Right lobe of liver (tissue), 6 donors: ENCODE data around the gene PSMD5. TPM values are rescaled to one million over a fixed set of nuclear protein-coding genes. Genes with fewer than 3 reads are reported as not detected.
A peak's percentile ranks its signal among the peaks of the same experiment; 100 is the strongest.

ENCODE experiments used
- ATAC-seq, 4 donors: fragments of 200-7000 bp; cut with Tn5 transposase; one replicate each; pipeline ENCODE4 v1.9.1; 2020; ENCODE audit warnings: mild to moderate bottlenecking in 4 of 4, moderate library complexity in 4 of 4
- DNase-seq, 3 donors: peaks; one replicate each; pipeline ENCODE4 v3.0.0-alpha.2; 2020
- H3K27ac ChIP-seq, 3 donors: fragments of 200-600 bp; one replicate each; pipeline ENCODE4 v1.8.0; 2022
- H3K27me3 ChIP-seq, 2 donors: fragments of 200-600 bp; one replicate each; pipeline ENCODE4 v1.8.0; 2022
- H3K36me3 ChIP-seq, 4 donors: fragments of 200-600 bp; sonication (generic) in 1 of 4; one replicate each; pipeline versions ENCODE4 v1.5.1 to v1.8.0; 2017 to 2022; ENCODE audit warnings: control low read depth in 1 of 4
- H3K4me1 ChIP-seq, 4 donors: fragments of 200-600 bp; sonication (generic) in 1 of 4; one replicate each; pipeline versions ENCODE4 v1.5.1 to v1.8.0; 2017 to 2022; ENCODE audit warnings: control low read depth in 1 of 4
- H3K4me3 ChIP-seq, 3 donors: fragments of 200-600 bp; one replicate each; pipeline ENCODE4 v1.8.0; 2022
- H3K9me3 ChIP-seq, 4 donors: fragments of 200-600 bp; sonication (generic) in 1 of 4; one replicate each; pipeline versions ENCODE4 v1.5.1 to v1.8.0; 2017 to 2022; ENCODE audit warnings: control low read depth in 1 of 4
- CTCF ChIP-seq, 4 donors: fragments of 200-600 bp in 3 of 4; fragments of 450-650 bp in 1 of 4; IDR thresholded peaks; one replicate each; pipeline versions ENCODE4 v1.5.1 to v1.8.0; 2016 to 2022; ENCODE audit warnings: antibody characterized with exemption in 4 of 4, mild to moderate bottlenecking in 2 of 4
- POLR2A ChIP-seq: fragments of 450-650 bp; IDR thresholded peaks from one replicate; pipeline ENCODE4 v1.6.1; 2017; ENCODE audit warnings: antibody characterized with exemption, mild to moderate bottlenecking
- WGBS: methylation state at CpG from one replicate; pipeline ENCODE4 v1.1.6; 2018; ENCODE audit warnings: low coverage, low lambda C conversion rate; ENCODE audit not compliant: insufficient coverage; ENCODE audit errors: missing lambda C conversion rate; 5-methylcytosine and 5-hydroxymethylcytosine counted together
- intact Hi-C, 2 donors: fragments of 100-400 bp; cut with DNase I; formaldehyde crosslinking; loops; one replicate each; pipeline versions ENCODE4 v1.11.2 to v1.14.1; 2022
- total RNA-seq, 6 experiments: library from RNA; depleted of rRNA in 2 of 6; stranded (reverse); fragments of >200 nt in 2 of 6; fragmentation: NEBNext Ultra II Directional in 3 of 6; extraction: Animal tissue kit (Norgen Biotek cat#: 25700) in 3 of 6; gene quantifications; one replicate each; pipeline versions ENCODE4 v1.1.0 to v1.2.4, GENCODE V29; 2016 to 2023
- donor health status: DM: no; HTN: yes; CAD: no.
- donor health status: DM: no; HTN: no; CAD: no.
- donor health status: DM: no; HTN: no; CAD: no.
- donor health status: DM: no; HTN: yes; CAD: no.
- donor health status: DM: no; HTN: yes; CAD: no.

PSMD5 gene
- total RNA-seq, 6 experiments from 2014 or later: 14.1 to 29.2 (median 21.5) TPM

DNA sequence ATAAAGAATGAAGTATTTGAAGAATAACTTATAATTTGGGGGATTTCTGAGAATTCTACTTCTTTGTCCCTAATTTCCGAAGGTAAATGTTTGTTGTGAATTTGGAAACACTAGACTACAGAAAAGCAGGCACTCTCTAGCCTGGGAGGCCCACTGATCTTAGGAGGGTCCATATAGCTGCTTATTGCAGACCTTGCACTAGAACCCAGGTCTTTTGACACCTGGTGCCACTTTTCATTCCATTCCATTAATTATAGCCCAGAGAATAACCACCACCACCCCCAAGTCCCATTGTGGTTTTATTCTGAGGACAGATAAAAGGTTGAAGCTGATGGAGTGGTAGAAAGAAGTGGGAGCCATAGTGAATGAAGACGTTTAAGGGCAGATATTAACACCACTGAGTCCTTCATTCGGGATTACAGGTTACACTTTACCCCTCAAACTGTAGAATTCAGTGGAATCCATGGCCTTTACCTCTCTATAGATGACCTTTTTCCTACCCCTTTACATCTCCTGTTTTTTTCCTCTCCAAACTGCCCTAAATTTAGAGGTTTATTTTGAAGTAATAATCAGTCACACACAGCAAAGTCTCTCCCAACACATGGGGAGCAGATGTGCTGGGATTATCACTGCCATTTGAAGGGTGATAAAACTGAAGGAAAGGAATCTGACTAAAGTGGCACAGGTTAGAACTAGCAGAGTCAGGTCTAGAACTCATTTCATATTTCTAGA is 12.0 kb upstream of the PSMD5 start:
- DNase-seq (no peak), ATAC-seq (no peak)
- H3K4me3 ChIP-seq: no peak overlapping the region
- no peak overlapping the region for H3K27ac ChIP-seq
- no peaks in the 10 kb centered on the region for H3K4me1 ChIP-seq
- WGBS: 80% methylated on average over 3 of the region's 3 CpGs
- intact Hi-C loops: no loop called here
- no peaks in the 10 kb centered on the region for H3K9me3 ChIP-seq
- no peak for TF ChIP-seq CTCF (IDR thresholded peaks at IDR 0.05)
- no peak for TF ChIP-seq POLR2A
- H3K36me3 ChIP-seq: peaks cover 0 to 4% (median 0%) of the 10 kb centered on the region in 4 donors
- H3K27me3 ChIP-seq: no peaks in the 10 kb centered on the region

GRCh38 chr9:120853198-120853597 is 10.5 kb upstream of the PSMD5 start:
- Histone ChIP-seq H3K27me3 (no peaks in the 10 kb centered on the region), H3K9me3 (no peaks in the 10 kb centered on the region), H3K36me3 (peaks cover 0 to 4% (median 0%) of the 10 kb centered on the region in 4 donors), H3K27ac (no peak overlapping the region), H3K4me3 (no peak overlapping the region), H3K4me1 (no peaks in the 10 kb centered on the region)
- 82% methylated on average over 6 of the region's 6 CpGs for WGBS
- ATAC-seq (no peak), DNase-seq (no peak)
- intact Hi-C loops: no loop called here
- TF ChIP-seq CTCF (IDR thresholded peaks at IDR 0.05): no peak
- no peak for TF ChIP-seq POLR2A

DNA sequence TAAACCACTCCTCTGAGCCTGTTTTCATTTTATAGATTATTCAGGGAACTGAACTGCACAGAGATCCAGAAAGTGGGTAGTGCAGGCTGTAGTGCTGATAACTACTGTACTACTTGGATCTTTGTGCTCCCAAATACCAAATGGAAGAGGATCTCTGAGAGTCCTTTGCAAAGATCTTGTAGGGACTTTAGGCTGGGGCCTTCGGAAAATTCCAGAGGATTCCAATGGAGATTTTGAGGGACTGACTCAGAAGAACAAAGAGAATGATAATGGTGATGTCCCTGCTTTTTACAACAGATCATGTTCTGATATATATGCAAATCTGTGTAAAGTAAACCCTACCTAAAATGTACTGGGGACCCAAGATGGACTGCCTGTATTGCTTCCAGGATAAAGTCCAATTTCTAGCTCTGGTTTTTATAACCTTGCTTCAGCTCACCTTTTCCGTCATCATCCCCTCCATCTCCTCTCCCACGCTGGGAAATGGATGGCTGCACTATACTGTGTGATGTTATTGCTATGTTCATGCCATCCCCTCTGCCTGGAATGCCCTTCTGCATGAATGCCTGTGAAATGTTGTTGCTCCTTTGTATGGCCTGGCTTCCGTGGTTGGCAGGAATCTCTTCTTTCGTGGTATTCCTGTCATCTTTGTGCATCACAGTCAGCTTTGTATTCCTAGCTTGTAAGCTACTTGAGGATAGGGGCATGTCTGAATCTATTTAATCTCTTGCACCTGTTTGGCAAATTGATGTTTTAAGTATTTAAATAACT is 9.7 kb upstream of the PSMD5 start:
- 74% methylated on average over 5 of the region's 5 CpGs for WGBS
- ATAC-seq (no peak), DNase-seq (peak in 1 of 3 donors; percentile 20)
- H3K9me3 ChIP-seq: no peaks in the 10 kb centered on the region
- H3K27ac ChIP-seq: no peak overlapping the region
- peaks cover 0 to 4% (median 0%) of the 10 kb centered on the region in 4 donors for H3K36me3 ChIP-seq
- H3K27me3 ChIP-seq: no peaks in the 10 kb centered on the region
- no peak for TF ChIP-seq POLR2A
- no peak for TF ChIP-seq CTCF (IDR thresholded peaks at IDR 0.05)
- no peak overlapping the region for H3K4me3 ChIP-seq
- intact Hi-C loops: no loop called here
- H3K4me1 ChIP-seq: no peaks in the 10 kb centered on the region

DNA sequence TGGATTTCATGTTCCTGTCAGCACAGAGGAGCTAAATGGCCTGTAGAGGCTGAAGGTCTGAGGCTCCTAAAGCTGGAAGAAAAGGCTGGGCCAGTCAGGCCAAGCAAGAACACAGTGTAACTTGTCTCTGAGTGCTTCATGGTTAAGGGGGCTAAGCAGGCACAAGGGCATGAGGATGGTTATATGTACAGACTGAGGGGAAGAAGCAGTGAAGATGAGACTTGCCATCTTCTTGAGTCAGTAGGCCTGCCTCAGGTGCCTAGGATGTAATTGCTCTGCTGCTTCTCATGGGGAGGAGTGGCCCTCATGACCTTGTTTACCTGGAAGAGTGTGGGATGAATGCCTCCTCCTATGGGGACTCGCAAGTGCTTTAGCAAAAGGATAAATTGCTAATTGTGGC is 8.7 kb upstream of the PSMD5 start:
- intact Hi-C loops: no loop called here
- 100% methylated on average over 1 of the region's 1 CpG for WGBS

More for the DNA sequence above, 8.7 kb upstream of the PSMD5 start:
- no peak for ATAC-seq
- H3K9me3 ChIP-seq: no peaks in the 10 kb centered on the region
- no peak for DNase-seq
- no peaks in the 10 kb centered on the region for H3K27me3 ChIP-seq
- peaks cover 0 to 4% (median 0%) of the 10 kb centered on the region in 4 donors for H3K36me3 ChIP-seq
- no peak overlapping the region for H3K4me3 ChIP-seq
- no peaks in the 10 kb centered on the region for H3K4me1 ChIP-seq
- TF ChIP-seq POLR2A (no peak), CTCF (IDR thresholded peaks at IDR 0.05) (no peak)
- H3K27ac ChIP-seq: no peak overlapping the region
